Testis (tissue), 3 donors: ENCODE data around the gene MFAP5. TPM values are rescaled to one million over a fixed set of nuclear protein-coding genes. Genes with fewer than 3 reads are reported as not detected.

Source experiments
- DNase-seq: peaks from one replicate; pipeline ENCODE4 v3.0.0-alpha.2; 2019
- H3K27ac ChIP-seq, 2 donors: fragments of 200-600 bp; sonication (generic); one replicate each; pipeline ENCODE4 v1.5.1; 2019
- H3K27me3 ChIP-seq: fragments of 200-600 bp; sonication (generic); one replicate; pipeline ENCODE4 v1.5.1; 2019
- H3K36me3 ChIP-seq: fragments of 200-600 bp; sonication (generic); one replicate; pipeline ENCODE4 v1.5.1; 2017; ENCODE audit warnings: low read depth; ENCODE audit errors: missing control alignments
- H3K4me1 ChIP-seq: fragments of 200-600 bp; sonication (generic); one replicate; pipeline ENCODE4 v1.5.1; 2019
- H3K4me3 ChIP-seq, 2 donors: fragments of 200-600 bp; sonication (generic); one replicate each; pipeline ENCODE4 v1.5.1; 2017 to 2019
- H3K9me3 ChIP-seq: fragments of 200-600 bp; sonication (generic); one replicate; pipeline ENCODE4 v1.5.1; 2017
- CTCF ChIP-seq, 3 experiments: fragments of 450-650 bp in 2 of 3; fragments of 200-600 bp in 1 of 3; sonication (generic) in 1 of 3; IDR thresholded peaks; one replicate each; pipeline ENCODE4 v1.5.1; 2016 to 2019; ENCODE audit warnings: antibody characterized with exemption in 3 of 3, mild to moderate bottlenecking in 2 of 3, moderate library complexity in 1 of 3
- POLR2A ChIP-seq: fragments of 450-650 bp; IDR thresholded peaks from one replicate; pipeline ENCODE4 v1.6.1; 2017; ENCODE audit warnings: antibody characterized with exemption, mild to moderate bottlenecking, moderate library complexity
- WGBS, 2 donors: methylation state at CpG; one replicate each; pipeline ENCODE4 v1.1.5; 2018; 5-methylcytosine and 5-hydroxymethylcytosine counted together
- intact Hi-C: fragments of 100-400 bp; cut with DNase I; formaldehyde crosslinking; loops from one replicate; pipeline ENCODE4 v1.15.1; 2023; ENCODE audit warnings: low total_unique reads
- polyA plus RNA-seq: library from polyadenylated mRNA; stranded (reverse); fragments of 350-450 nt; fragmentation: Illumina TruSeq; extraction: RNeasy Lipid Tissue Mini Kit (QIAGEN cat#74804); gene quantifications from one replicate; pipeline ENCODE4 v1.2.3, GENCODE V29; 2014; ENCODE audit warnings: low read depth, low replicate concordance; ENCODE audit not compliant: insufficient read depth
- total RNA-seq, 2 donors: library from RNA; depleted of rRNA; stranded (reverse); fragments of >200 nt; gene quantifications; one replicate each; pipeline ENCODE4 v1.2.3, GENCODE V29; 2016

The MFAP5 gene
- total and polyA plus RNA-seq, 3 donors from 2014 or later: 3.8 to 41.1 (median 5.9) TPM

GRCh38 chr12:8609061-8609570, 53.5 kb downstream of the MFAP5 start:
- Histone ChIP-seq H3K9me3 (no peaks in the 10 kb centered on the region), H3K27me3 (no peaks in the 10 kb centered on the region), H3K4me3 (no peak overlapping the region), H3K4me1 (no peaks in the 10 kb centered on the region), H3K36me3 (no peaks in the 10 kb centered on the region), H3K27ac (no peak overlapping the region)
- intact Hi-C loops: no loop called here
- WGBS, 2 donors: 27 to 39% methylated on average over 5 of the region's 5 CpGs
- TF ChIP-seq CTCF (IDR thresholded peaks at IDR 0.05): peak in 2 of 3 experiments; percentile 46 to 63
- no peak for TF ChIP-seq POLR2A
- peak; percentile 22 for DNase-seq

GRCh38 chr12:8606890-8607289, 55.7 kb downstream of the MFAP5 start:
- no peak for DNase-seq
- 93 to 96% methylated on average over 6 of the region's 6 CpGs for WGBS, 2 donors
- intact Hi-C loops: no loop called here
- H3K4me3 ChIP-seq: no peak overlapping the region
- no peaks in the 10 kb centered on the region for H3K36me3 ChIP-seq
- H3K4me1 ChIP-seq: no peaks in the 10 kb centered on the region
- H3K9me3 ChIP-seq: no peaks in the 10 kb centered on the region
- H3K27ac ChIP-seq: no peak overlapping the region
- TF ChIP-seq CTCF (IDR thresholded peaks at IDR 0.05) (no peak), POLR2A (no peak)
- H3K27me3 ChIP-seq: no peaks in the 10 kb centered on the region

DNA sequence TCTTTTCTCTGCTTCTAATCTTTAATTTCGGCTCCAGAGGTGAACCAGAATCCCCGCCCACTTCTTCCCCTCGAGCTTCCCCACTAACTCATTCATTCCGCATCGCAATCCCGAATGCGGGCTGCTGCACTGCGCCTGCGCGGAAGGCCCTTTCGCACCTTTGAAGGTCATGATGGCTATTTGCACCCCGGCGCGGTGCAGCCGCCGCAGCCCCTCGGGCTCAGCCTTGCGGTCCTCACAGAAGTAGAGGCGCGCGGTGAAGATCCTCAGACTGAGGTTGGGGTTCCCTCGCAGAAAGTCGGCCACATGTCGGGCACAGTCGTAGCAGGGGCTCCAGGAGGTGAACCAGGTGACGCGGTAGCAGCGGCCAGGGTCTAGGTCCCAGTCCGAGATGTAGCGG, 57.6 kb downstream of the MFAP5 start:
- H3K27ac ChIP-seq: no peak overlapping the region
- 60 to 73% methylated on average over 19 to 30 of the region's 30 CpGs for WGBS, 2 donors
- no peaks in the 10 kb centered on the region for H3K4me1 ChIP-seq
- no peaks in the 10 kb centered on the region for H3K36me3 ChIP-seq
- no peaks in the 10 kb centered on the region for H3K9me3 ChIP-seq
- H3K27me3 ChIP-seq: no peaks in the 10 kb centered on the region
- TF ChIP-seq CTCF (IDR thresholded peaks at IDR 0.05) (no peak), POLR2A (no peak)
- intact Hi-C loops: no loop called here
- DNase-seq: peak; percentile 50
- H3K4me3 ChIP-seq: peak overlapping the region in 1 of 2 donors; percentile 17

DNA sequence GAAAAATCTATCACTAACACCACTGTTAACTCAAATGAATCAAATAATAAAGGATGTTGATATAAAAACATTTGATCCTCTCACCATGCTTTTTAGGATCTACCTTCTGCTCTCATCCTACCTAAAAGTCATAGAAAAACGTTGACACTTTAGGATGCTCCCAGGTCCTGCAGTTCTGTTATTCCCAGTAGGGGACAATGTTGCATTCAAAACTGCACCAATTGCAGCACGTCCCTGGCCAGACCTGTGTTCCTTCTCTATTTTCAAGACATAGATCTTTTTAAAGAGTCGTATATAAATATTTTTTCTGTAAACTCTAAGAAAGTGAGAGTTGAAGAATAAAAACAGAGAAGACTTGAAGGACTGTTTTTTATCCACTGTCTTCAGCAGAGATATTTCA, 58.8 kb downstream of the MFAP5 start:
- 20 to 25% methylated on average over 3 of the region's 3 CpGs for WGBS, 2 donors

More for the DNA sequence above, 58.8 kb downstream of the MFAP5 start:
- no peak overlapping the region for H3K27ac ChIP-seq
- no peaks in the 10 kb centered on the region for H3K36me3 ChIP-seq
- no peaks in the 10 kb centered on the region for H3K4me1 ChIP-seq
- no peak overlapping the region for H3K4me3 ChIP-seq
- intact Hi-C loops: no loop called here
- no peaks in the 10 kb centered on the region for H3K27me3 ChIP-seq
- no peak for DNase-seq
- H3K9me3 ChIP-seq: no peaks in the 10 kb centered on the region
- TF ChIP-seq POLR2A (no peak), CTCF (IDR thresholded peaks at IDR 0.05) (no peak)
